ENCODE data around the gene WDR18. TPM values are rescaled to one million over a fixed set of nuclear protein-coding genes. Genes with fewer than 3 reads are reported as not detected.

WDR18 gene
- total and polyA plus RNA-seq, 2 of the 4 experiments (the other 2 are of a cell fraction): 37.1 to 56.9 TPM

DNA sequence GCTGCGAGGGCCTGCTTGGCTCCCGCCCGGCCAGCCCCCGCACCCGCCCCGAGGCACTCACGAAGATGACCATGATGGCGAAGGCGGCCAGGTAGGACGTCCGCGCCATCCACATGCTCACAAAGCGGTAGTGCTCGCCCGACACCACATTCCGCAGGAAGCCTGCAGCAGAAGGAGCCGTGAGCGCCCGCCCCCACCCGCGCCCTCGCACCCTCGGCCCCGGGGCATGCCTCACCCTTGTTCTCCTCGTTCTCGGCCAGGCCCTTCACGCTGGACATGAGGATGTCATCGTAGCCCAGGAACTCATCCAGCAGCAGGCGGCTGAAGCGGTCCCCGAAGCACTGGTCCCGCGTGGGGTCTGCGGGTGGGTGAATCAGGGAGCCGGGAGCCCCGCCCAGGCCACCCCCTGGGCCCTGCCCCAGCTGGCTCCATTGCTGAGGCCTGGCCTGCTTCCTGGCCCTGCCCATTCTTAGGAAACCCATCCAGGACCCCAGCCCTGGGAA is 27.7 kb downstream of the WDR18 start:
- H3K18ac ChIP-seq (ENCODE audit: low read depth, low read length): no peak overlapping the region
- H2AK9ac ChIP-seq (replicated peaks; ENCODE audit: low read depth, low read length, poor library complexity): no peak overlapping the region
- peaks cover 38% of the 10 kb centered on the region for H3K36me3 ChIP-seq (ENCODE audit: control insufficient read depth, insufficient read depth, low read length)
- DNase-seq (no peak), ATAC-seq (ENCODE audit: low read depth) (no peak)
- no peak overlapping the region for H3K14ac ChIP-seq (replicated peaks; ENCODE audit: low read depth, low read length)
- peaks cover 28% of the 10 kb centered on the region for H3K4me1 ChIP-seq (ENCODE audit: control insufficient read depth, insufficient read depth, low read length)
- H4K91ac ChIP-seq (ENCODE audit: insufficient read depth, low read depth, low read length): no peak overlapping the region
- in situ Hi-C loops (cut with MboI; ENCODE audit: low sequenced_read_pairs) (no loop called here), dilution Hi-C loops (cut with HindIII; ENCODE audit: low sequenced_read_pairs, unreplicated experiment) (no loop called here), intact Hi-C loops (cut with micrococcal nuclease) (no loop called here)
- peaks cover 0 to 47% of the 10 kb centered on the region in 2 experiments; a peak in 2 of 4 replicates for H3K79me1 ChIP-seq (ENCODE audit: low read depth in 1 of 2, low read length in 2 of 2)
- H2BK5ac ChIP-seq (ENCODE audit: low read depth, low read length, poor library complexity, severe bottlenecking): no peak overlapping the region
- H3K23ac ChIP-seq (ENCODE audit: low read depth, low read length): no peak overlapping the region
- no peak overlapping the region for H4K5ac ChIP-seq (ENCODE audit: low read depth, low read length)
- H2AK5ac ChIP-seq (ENCODE audit: low read depth, low read length): no peak overlapping the region
- ChIA-PET CTCF (no interaction called here), POLR2A (ENCODE audit: unreplicated experiment) (no interaction called here)
- H4K8ac ChIP-seq (ENCODE audit: low read depth in 2 of 2, low read length in 2 of 2): no peak overlapping the region
- no peak overlapping the region for H2BK120ac ChIP-seq (ENCODE audit: low read depth, low read length)
- no peak overlapping the region for H3K27ac ChIP-seq (ENCODE audit: insufficient read depth, low read length)
- no peak overlapping the region for H3K4ac ChIP-seq (ENCODE audit: low read depth, low read length)
- no peak overlapping the region for H3K56ac ChIP-seq (ENCODE audit: extremely low read depth, insufficient read depth, low read length)
- WGBS, 2 experiments (ENCODE audit: extremely low coverage in 2 of 2, insufficient read length in 1 of 2): 94% methylated on average over 29 of the region's 36 CpGs; no CpG with 5 or more reads in 1 of the 2 experiments
- no peak overlapping the region for H3K4me2 ChIP-seq (ENCODE audit: low read depth, low read length)
- H2BK15ac ChIP-seq (ENCODE audit: low read depth, low read length): no peak overlapping the region
- no peak overlapping the region for H3K9ac ChIP-seq (ENCODE audit: low read depth, low read length)
- peak overlapping the region; percentile 32 for H2AFZ ChIP-seq (replicated peaks; ENCODE audit: low read length, poor library complexity)
- H3K9me1 ChIP-seq (ENCODE audit: insufficient read depth, low read length): peaks cover 7% of the 10 kb centered on the region; the same call in 1 of the 2 replicates
- no peak overlapping the region for H3K4me3 ChIP-seq (ENCODE audit: insufficient read depth, low read depth, low read length)
- no peak overlapping the region for H2BK20ac ChIP-seq (ENCODE audit: low read depth, low read length)
- peaks cover 65% of the 10 kb centered on the region for H4K20me1 ChIP-seq (ENCODE audit: insufficient read depth, low read length)
- no TSS peak for BruUV-seq (replicated peaks)
- no peaks in the 10 kb centered on the region for H3K27me3 ChIP-seq (ENCODE audit: control insufficient read depth, insufficient read depth, low read length)
- TF ChIP-seq, protein P1, sequence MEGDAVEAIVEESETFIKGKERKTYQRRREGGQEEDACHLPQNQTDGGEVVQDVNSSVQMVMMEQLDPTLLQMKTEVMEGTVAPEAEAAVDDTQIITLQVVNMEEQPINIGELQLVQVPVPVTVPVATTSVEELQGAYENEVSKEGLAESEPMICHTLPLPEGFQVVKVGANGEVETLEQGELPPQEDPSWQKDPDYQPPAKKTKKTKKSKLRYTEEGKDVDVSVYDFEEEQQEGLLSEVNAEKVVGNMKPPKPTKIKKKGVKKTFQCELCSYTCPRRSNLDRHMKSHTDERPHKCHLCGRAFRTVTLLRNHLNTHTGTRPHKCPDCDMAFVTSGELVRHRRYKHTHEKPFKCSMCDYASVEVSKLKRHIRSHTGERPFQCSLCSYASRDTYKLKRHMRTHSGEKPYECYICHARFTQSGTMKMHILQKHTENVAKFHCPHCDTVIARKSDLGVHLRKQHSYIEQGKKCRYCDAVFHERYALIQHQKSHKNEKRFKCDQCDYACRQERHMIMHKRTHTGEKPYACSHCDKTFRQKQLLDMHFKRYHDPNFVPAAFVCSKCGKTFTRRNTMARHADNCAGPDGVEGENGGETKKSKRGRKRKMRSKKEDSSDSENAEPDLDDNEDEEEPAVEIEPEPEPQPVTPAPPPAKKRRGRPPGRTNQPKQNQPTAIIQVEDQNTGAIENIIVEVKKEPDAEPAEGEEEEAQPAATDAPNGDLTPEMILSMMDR (conservative IDR thresholded peaks at IDR 0.05; ENCODE audit: low read depth, low read length): no peak
- no peak for TF ChIP-seq RAD21 (IDR thresholded peaks at IDR 0.05; ENCODE audit: low read length)
- TF ChIP-seq CEBPB (IDR thresholded peaks at IDR 0.05; ENCODE audit: low read depth, low read length): no peak
- no peak for TF ChIP-seq RCOR1 (IDR thresholded peaks at IDR 0.05; ENCODE audit: insufficient replicate concordance, low read length)
- no peak for TF ChIP-seq USF2 (IDR thresholded peaks at IDR 0.05; ENCODE audit: low read depth, low read length)
- H3K9me3 ChIP-seq (ENCODE audit: control insufficient read depth, insufficient read depth, low read length): no peaks in the 10 kb centered on the region
